Type B pancreatic cell (in vitro differentiated cells): Measurements from ENCODE around the gene DST. TPM values are rescaled to one million over a fixed set of nuclear protein-coding genes. Genes with fewer than 3 reads are reported as not detected.

ENCODE experiments used
- DNase-seq: peaks from one replicate; pipeline ENCODE4 v3.0.0; 2021; ENCODE audit warnings: mixed read lengths; ENCODE audit not compliant: unreplicated experiment; ENCODE audit errors: extremely low spot score
- H3K27ac Mint-ChIP-seq: 2 replicates; pipeline ENCODE4 v1.8.0; 2021; ENCODE audit warnings: mild to moderate bottlenecking, mixed read lengths
- H3K27me3 Mint-ChIP-seq: 2 replicates; pipeline ENCODE4 v1.8.0; 2021; ENCODE audit warnings: mixed read lengths
- H3K36me3 Mint-ChIP-seq: 2 replicates; pipeline ENCODE4 v1.8.0; 2021; ENCODE audit warnings: mixed read lengths
- H3K4me1 Mint-ChIP-seq: one replicate; pipeline ENCODE4 v1.8.0; 2021; ENCODE audit warnings: mixed read lengths; ENCODE audit not compliant: unreplicated experiment
- H3K4me3 Mint-ChIP-seq: 2 replicates; pipeline ENCODE4 v1.8.0; 2021; ENCODE audit warnings: mild to moderate bottlenecking, mixed read lengths
- H3K9me3 Mint-ChIP-seq: 2 replicates; pipeline ENCODE4 v1.8.0; 2021; ENCODE audit warnings: mixed read lengths
- total RNA-seq: library from RNA; stranded (reverse); gene quantifications from 2 replicates; pipeline ENCODE4 v1.2.1, GENCODE V29; 2021; ENCODE audit warnings: low replicate concordance
- TF ChIP-seq, protein P1 (sequence below): fragments of 200-600 bp; sonication (generic); conservative IDR thresholded peaks from 2 replicates; pipeline ENCODE4 v1.5.0; 2021; ENCODE audit warnings: antibody characterized with exemption, mild to moderate bottlenecking

Gene DST
- total RNA-seq, 1 donor from 2014 or later: 116 TPM

GRCh38 chr6:56657354-56657753 is 14.7 kb upstream of the DST start:
- Mint-ChIP-seq H3K36me3 (peaks cover 3% of the 10 kb centered on the region), H3K4me1 (peaks cover 18% of the 10 kb centered on the region), H3K4me3 (no peak overlapping the region), H3K9me3 (no peaks in the 10 kb centered on the region), H3K27ac (no peak overlapping the region), H3K27me3 (no peaks in the 10 kb centered on the region)
- DNase-seq: no peak
- TF ChIP-seq, protein P1, sequence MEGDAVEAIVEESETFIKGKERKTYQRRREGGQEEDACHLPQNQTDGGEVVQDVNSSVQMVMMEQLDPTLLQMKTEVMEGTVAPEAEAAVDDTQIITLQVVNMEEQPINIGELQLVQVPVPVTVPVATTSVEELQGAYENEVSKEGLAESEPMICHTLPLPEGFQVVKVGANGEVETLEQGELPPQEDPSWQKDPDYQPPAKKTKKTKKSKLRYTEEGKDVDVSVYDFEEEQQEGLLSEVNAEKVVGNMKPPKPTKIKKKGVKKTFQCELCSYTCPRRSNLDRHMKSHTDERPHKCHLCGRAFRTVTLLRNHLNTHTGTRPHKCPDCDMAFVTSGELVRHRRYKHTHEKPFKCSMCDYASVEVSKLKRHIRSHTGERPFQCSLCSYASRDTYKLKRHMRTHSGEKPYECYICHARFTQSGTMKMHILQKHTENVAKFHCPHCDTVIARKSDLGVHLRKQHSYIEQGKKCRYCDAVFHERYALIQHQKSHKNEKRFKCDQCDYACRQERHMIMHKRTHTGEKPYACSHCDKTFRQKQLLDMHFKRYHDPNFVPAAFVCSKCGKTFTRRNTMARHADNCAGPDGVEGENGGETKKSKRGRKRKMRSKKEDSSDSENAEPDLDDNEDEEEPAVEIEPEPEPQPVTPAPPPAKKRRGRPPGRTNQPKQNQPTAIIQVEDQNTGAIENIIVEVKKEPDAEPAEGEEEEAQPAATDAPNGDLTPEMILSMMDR: no peak

DNA sequence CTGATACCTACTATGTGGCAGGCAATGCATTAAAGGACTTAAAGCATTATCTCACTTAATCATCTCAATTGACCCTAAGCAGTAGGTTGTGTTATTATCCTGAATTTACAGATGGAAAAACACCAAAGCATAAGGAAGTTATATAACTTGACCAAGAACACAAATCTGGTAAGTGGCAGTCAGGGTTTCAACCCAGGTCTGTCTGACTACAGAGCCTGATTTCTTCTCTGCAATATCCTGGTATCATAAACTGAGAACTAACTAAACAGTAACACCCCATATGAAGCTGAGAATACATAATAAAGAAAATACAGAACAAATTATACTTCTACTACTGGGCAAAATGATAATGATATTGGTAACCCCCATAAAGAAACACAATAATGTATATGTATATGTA is 13.8 kb upstream of the DST start:
- Mint-ChIP-seq H3K27ac (no peak overlapping the region), H3K36me3 (peaks cover 3% of the 10 kb centered on the region), H3K4me1 (peaks cover 18% of the 10 kb centered on the region), H3K27me3 (no peaks in the 10 kb centered on the region), H3K4me3 (no peak overlapping the region), H3K9me3 (no peaks in the 10 kb centered on the region)
- TF ChIP-seq, protein P1: no peak
- no peak for DNase-seq

GRCh38 chr6:56655996-56656395 is 13.3 kb upstream of the DST start:
- TF ChIP-seq, protein P1: no peak
- no peak for DNase-seq

GRCh38 chr6:56655249-56655648 is 12.6 kb upstream of the DST start:
- no peak for DNase-seq
- Mint-ChIP-seq H3K36me3 (peaks cover 3% of the 10 kb centered on the region), H3K27me3 (no peaks in the 10 kb centered on the region), H3K4me3 (no peak overlapping the region), H3K27ac (no peak overlapping the region), H3K4me1 (peaks cover 17% of the 10 kb centered on the region), H3K9me3 (no peaks in the 10 kb centered on the region)
- TF ChIP-seq, protein P1: no peak

More at GRCh38 chr6:56655996-56656395, 13.3 kb upstream of the DST start:
- Mint-ChIP-seq H3K27me3 (no peaks in the 10 kb centered on the region), H3K36me3 (peaks cover 3% of the 10 kb centered on the region), H3K4me1 (peaks cover 18% of the 10 kb centered on the region), H3K9me3 (no peaks in the 10 kb centered on the region), H3K27ac (no peak overlapping the region), H3K4me3 (no peak overlapping the region)

DNA sequence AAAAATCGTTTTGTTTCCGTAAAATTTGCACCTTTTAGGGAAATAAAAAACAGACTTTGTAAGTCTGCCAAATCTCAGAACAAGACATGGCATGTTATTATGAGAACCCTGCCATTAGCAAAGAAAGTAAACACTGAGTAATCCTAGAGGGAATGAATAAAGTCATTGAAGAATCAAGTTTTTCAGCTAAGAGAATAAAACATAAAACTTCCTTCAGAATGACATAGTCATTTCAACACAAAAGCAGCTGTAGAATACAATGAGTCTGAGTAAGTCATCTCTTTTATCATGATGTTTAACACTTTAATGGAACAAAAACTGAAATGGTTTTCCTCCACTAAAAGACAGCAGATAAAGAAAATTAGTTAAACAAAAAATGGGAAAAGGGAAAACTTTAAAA is 10.3 kb upstream of the DST start:
- peak overlapping the region; percentile 68 for H3K27ac Mint-ChIP-seq
- H3K36me3 Mint-ChIP-seq: peaks cover 14% of the 10 kb centered on the region
- H3K9me3 Mint-ChIP-seq: no peaks in the 10 kb centered on the region
- peaks cover 14% of the 10 kb centered on the region for H3K4me1 Mint-ChIP-seq
- TF ChIP-seq, protein P1: no peak
- DNase-seq: no peak
- H3K4me3 Mint-ChIP-seq: no peak overlapping the region
- no peaks in the 10 kb centered on the region for H3K27me3 Mint-ChIP-seq

DNA sequence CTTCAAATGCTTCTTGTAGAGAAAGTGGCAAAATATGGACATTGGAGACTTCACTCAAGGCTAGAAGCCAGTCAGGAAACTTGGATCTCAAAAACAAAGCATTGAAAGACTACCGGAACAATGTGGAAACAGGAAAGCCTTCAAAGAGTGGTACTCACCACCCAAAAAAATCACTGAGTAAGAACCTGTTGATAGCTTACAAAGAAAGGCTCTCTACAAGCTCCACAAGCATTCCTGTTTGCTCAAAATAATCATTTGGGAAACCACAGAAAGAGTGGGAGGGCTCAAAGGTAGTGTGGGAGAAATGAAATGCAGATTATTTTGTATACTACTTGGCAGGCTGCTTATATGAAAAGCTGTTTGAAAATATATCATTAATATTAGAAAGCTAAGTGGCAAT is 9.5 kb upstream of the DST start:
- no peak for DNase-seq
- peaks cover 14% of the 10 kb centered on the region for H3K36me3 Mint-ChIP-seq
- H3K27me3 Mint-ChIP-seq: no peaks in the 10 kb centered on the region
- TF ChIP-seq, protein P1: no peak
- no peaks in the 10 kb centered on the region for H3K9me3 Mint-ChIP-seq
- H3K4me1 Mint-ChIP-seq: peaks cover 14% of the 10 kb centered on the region
- no peak overlapping the region for H3K4me3 Mint-ChIP-seq
- H3K27ac Mint-ChIP-seq: peak overlapping the region; percentile 27
